Keratinocyte (primary cell): ENCODE data around the gene THBD. TPM values are rescaled to one million over a fixed set of nuclear protein-coding genes. Genes with fewer than 3 reads are reported as not detected.

Experiments used
- DNase-seq: peaks from one replicate; pipeline ENCODE4 v3.0.0-alpha.2; 2011; ENCODE audit warnings: low read depth, missing footprints, low spot score
- FAIRE-seq: peaks from 2 replicates; lab custom pipeline; 2011; peaks lifted over from hg19 to GRCh38; lab: Jason Lieb, UNC
- H2AFZ ChIP-seq: 2 replicates; pipeline ENCODE4 v1.6.0; 2012; ENCODE audit warnings: low read length, control low read depth, inconsistent platforms; ENCODE audit not compliant: control insufficient read depth
- H3K27ac ChIP-seq: 2 replicates; pipeline ENCODE4 v1.5.1; 2011; ENCODE audit warnings: low read length; ENCODE audit not compliant: control insufficient read depth, insufficient read depth
- H3K27me3 ChIP-seq: 3 replicates; pipeline ENCODE4 v1.6.0; 2011; ENCODE audit warnings: low read length; ENCODE audit not compliant: control insufficient read depth, insufficient read depth; ENCODE audit errors: extremely low read depth
- H3K36me3 ChIP-seq, 2 experiments: 2 replicates in 1 of 2; 3 replicates in 1 of 2; pipeline ENCODE4 v1.5.1; 2011; ENCODE audit warnings: low read length in 2 of 2, mild to moderate bottlenecking in 1 of 2; ENCODE audit not compliant: control insufficient read depth in 2 of 2, insufficient read depth in 2 of 2; ENCODE audit errors: extremely low read depth in 1 of 2
- H3K4me1 ChIP-seq: 3 replicates; pipeline ENCODE4 v1.5.1; 2011; ENCODE audit warnings: low read length; ENCODE audit not compliant: control insufficient read depth, insufficient read depth; ENCODE audit errors: extremely low read depth
- H3K4me2 ChIP-seq: 3 replicates; pipeline ENCODE4 v1.6.0; 2011; ENCODE audit warnings: low read depth, low read length; ENCODE audit not compliant: control insufficient read depth, insufficient read depth; ENCODE audit errors: extremely low read depth
- H3K4me3 ChIP-seq, 3 experiments: fragments of 200-600 bp in 1 of 3; sonication (generic) in 1 of 3; 2 replicates in 2 of 3; 3 replicates in 1 of 3; pipeline ENCODE4 v1.5.1; 2011 to 2016; ENCODE audit warnings: low read length in 3 of 3, mild to moderate bottlenecking in 3 of 3, control low read depth in 2 of 3, inconsistent platforms in 1 of 3, low read depth in 1 of 3, mixed read lengths in 1 of 3, mixed run types in 1 of 3, moderate library complexity in 1 of 3; ENCODE audit not compliant: control insufficient read depth in 2 of 3, insufficient read depth in 2 of 3; ENCODE audit errors: extremely low read depth in 1 of 3
- H3K79me2 ChIP-seq: 2 replicates; pipeline ENCODE4 v1.6.0; 2012; ENCODE audit warnings: low read length; ENCODE audit not compliant: control insufficient read depth, insufficient read depth
- H3K9ac ChIP-seq: 3 replicates; pipeline ENCODE4 v1.6.0; 2011; ENCODE audit warnings: low read length; ENCODE audit not compliant: control insufficient read depth, insufficient read depth; ENCODE audit errors: extremely low read depth
- H3K9me1 ChIP-seq: 3 replicates; pipeline ENCODE4 v1.6.0; 2011; ENCODE audit warnings: low read length; ENCODE audit not compliant: control insufficient read depth, insufficient read depth; ENCODE audit errors: extremely low read depth
- H3K9me3 ChIP-seq: 2 replicates; pipeline ENCODE4 v1.5.1; 2012; ENCODE audit warnings: low read depth, low read length; ENCODE audit not compliant: control insufficient read depth
- H4K20me1 ChIP-seq: 3 replicates; pipeline ENCODE4 v1.6.0; 2011; ENCODE audit warnings: low read length; ENCODE audit not compliant: control insufficient read depth, insufficient read depth; ENCODE audit errors: extremely low read depth
- CTCF ChIP-seq, 3 experiments: IDR thresholded peaks in 1 of 3; conservative IDR thresholded peaks in 1 of 3; optimal IDR thresholded peaks in 1 of 3; 2 replicates in 2 of 3; 3 replicates in 1 of 3; pipeline versions ENCODE3 to v1.5.1; 2011; ENCODE audit warnings: low read length in 3 of 3, mild to moderate bottlenecking in 3 of 3, moderate library complexity in 2 of 3, control low read depth in 1 of 3, inconsistent platforms in 1 of 3; ENCODE audit not compliant: insufficient read depth in 2 of 3; ENCODE audit errors: extremely low read depth in 1 of 3
- EZH2 ChIP-seq: IDR thresholded peaks from one replicate; pipeline ENCODE4 v1.6.1; 2012; ENCODE audit warnings: inconsistent platforms, mild to moderate bottlenecking, low read length, moderate library complexity
- dilution Hi-C: fragments of 300-500 bp; cut with MboI; formaldehyde crosslinking; loops from one replicate; pipeline ENCODE4 v1.7.0; 2020; ENCODE audit warnings: low sequenced_read_pairs; ENCODE audit not compliant: extremely low pct_ligation_motif_present
- polyA plus RNA-seq, 5 experiments: library from polyadenylated mRNA; depleted of rRNA in 3 of 5; stranded (reverse) in 3 of 5; stranded (forward) in 1 of 5; unstranded in 1 of 5; fragments of >200 nt; gene quantifications; 1 replicate in 1 of 5; 2 replicates in 3 of 5; 3 replicates in 1 of 5; pipeline versions ENCODE4 v1.2.1 to v1.2.3, GENCODE V29; 2011 to 2012; ENCODE audit warnings: missing spikeins in 2 of 5, low read depth in 1 of 5, low replicate concordance in 1 of 5

The THBD gene
- polyA plus RNA-seq, 1 donor (not counting 4 experiments of a cell fraction or from before 2014, with no cell fraction given): 4.7 TPM

GRCh38 chr20:23047738-23048214 is 1.7 kb downstream of the THBD start:
- FAIRE-seq (no peak), DNase-seq (no peak)
- Histone ChIP-seq H3K4me2 (peak overlapping the region; percentile 93), H3K9me3 (no peaks in the 10 kb centered on the region), H3K9ac (no peak overlapping the region), H2AFZ (peak overlapping the region; percentile 44), H3K4me3 (peak overlapping the region in 2 of 3 experiments; percentile 46 to 72), H3K4me1 (peaks cover 19% of the 10 kb centered on the region), H3K27ac (no peak overlapping the region), H4K20me1 (no peaks in the 10 kb centered on the region), H3K79me2 (no peaks in the 10 kb centered on the region), H3K36me3 (no peaks in the 10 kb centered on the region), H3K9me1 (no peaks in the 10 kb centered on the region), H3K27me3 (no peaks in the 10 kb centered on the region)
- dilution Hi-C loops: loop anchor here (25.0 kb wide), 1 partner anchor 140 kb away; no protein-coding TSS in a partner anchor
- peak in 2 of 3 experiments; percentile 16 to 31 for TF ChIP-seq CTCF (optimal IDR thresholded peaks at IDR 0.05 in 1 of 3, IDR thresholded peaks at IDR 0.05 in 1 of 3, conservative IDR thresholded peaks at IDR 0.05 in 1 of 3; ENCODE audit: extremely low read depth in 1 of 3, insufficient read depth in 2 of 3, low read length in 3 of 3)
- no peak for TF ChIP-seq EZH2

- Histone ChIP-seq H3K36me3 (no peaks in the 10 kb centered on the region), H2AFZ (no peak overlapping the region), H3K27me3 (no peaks in the 10 kb centered on the region), H3K4me2 (peak overlapping the region; percentile 93), H3K79me2 (no peaks in the 10 kb centered on the region), H3K4me1 (peaks cover 19% of the 10 kb centered on the region), H3K9me1 (no peaks in the 10 kb centered on the region), H3K9ac (no peak overlapping the region), H3K9me3 (no peaks in the 10 kb centered on the region), H4K20me1 (no peaks in the 10 kb centered on the region), H3K4me3 (peak overlapping the region in 2 of 3 experiments; percentile 21 to 46), H3K27ac (no peak overlapping the region)
- FAIRE-seq (peak; percentile 52), DNase-seq (no peak)
- no peak for TF ChIP-seq EZH2
- TF ChIP-seq CTCF (optimal IDR thresholded peaks at IDR 0.05 in 1 of 3, IDR thresholded peaks at IDR 0.05 in 1 of 3, conservative IDR thresholded peaks at IDR 0.05 in 1 of 3; ENCODE audit: extremely low read depth in 1 of 3, insufficient read depth in 2 of 3, low read length in 3 of 3): no peak
- dilution Hi-C loops: loop anchor here (25.0 kb wide), 1 partner anchor 140 kb away; no protein-coding TSS in a partner anchor
These were observed 2.3 kb downstream of the THBD start for GRCh38 chr20:23047001-23047737.
